Hindlimb muscle (tissue), 1 donor: Measurements from ENCODE around the gene ZNF462. TPM values are rescaled to one million over a fixed set of nuclear protein-coding genes. Genes with fewer than 3 reads are reported as not detected.

ENCODE experiments used
- DNase-seq: peaks from one replicate; pipeline ENCODE4 v3.0.0-alpha.2; 2013
- polyA plus RNA-seq: library from polyadenylated mRNA; unstranded; fragments of 120-200 nt; gene quantifications from one replicate; pipeline ENCODE4 v1.2.1, GENCODE V29; 2013; ENCODE audit not compliant: insufficient read length

The ZNF462 gene
- polyA plus RNA-seq, 1 donor: 10.5 TPM

DNA sequence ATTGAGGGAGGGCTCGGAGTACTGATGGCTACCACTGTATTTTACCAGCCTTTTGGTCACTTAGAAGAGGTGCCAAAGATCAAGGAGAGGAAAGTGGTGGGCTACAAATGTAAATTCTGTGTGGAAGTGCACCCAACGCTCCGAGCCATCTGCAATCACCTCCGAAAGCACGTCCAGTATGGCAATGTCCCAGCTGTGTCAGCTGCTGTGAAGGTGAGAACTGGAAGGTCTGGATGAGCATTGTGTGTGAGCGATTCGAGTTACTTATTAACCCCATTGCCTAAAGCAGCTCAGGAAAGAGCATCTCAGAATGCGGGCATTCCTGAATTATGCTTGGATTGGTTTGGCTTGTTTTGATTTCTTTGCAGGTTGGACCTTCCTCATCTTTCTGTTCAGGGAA is 67.5 kb downstream of the ZNF462 start:
- no peak for DNase-seq

DNA sequence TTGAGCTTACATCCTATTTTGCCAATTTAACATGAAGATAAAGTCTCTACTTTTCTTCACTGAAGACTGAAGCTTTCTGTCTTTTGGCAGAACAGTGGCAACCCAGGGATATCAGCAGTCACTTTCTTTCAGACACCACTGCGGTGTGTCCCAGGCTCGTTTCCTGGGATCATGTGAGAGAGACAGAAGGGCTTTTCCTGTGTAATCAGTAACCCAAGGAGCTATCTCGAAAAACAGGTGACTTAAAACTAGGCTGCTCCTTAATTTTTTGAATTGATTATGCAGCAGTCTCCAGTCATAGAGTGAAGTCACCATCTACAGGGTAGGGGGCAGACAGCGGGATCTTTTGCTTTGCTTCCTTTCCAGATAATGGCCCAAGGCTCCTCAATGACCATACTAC is 68.5 kb downstream of the ZNF462 start:
- no peak for DNase-seq

DNA sequence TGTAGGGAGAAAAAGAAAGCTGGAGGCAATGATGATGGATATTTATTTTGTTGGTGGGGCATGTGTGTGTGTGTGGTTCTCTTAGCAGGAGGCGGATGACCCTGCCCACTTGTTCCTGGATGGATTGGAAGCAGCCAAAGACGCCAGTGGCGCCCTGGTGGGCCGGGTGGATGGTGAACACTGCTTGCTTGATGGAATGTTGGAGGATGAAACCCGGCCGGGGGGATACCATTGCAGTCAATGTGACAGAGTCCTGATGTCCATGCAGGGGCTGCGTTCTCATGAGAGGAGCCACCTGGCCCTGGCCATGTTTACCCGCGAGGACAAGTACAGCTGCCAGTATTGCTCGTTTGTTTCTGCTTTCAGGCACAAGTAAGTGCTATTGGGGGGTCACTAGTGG is 69.2 kb downstream of the ZNF462 start:
- DNase-seq: no peak

DNA sequence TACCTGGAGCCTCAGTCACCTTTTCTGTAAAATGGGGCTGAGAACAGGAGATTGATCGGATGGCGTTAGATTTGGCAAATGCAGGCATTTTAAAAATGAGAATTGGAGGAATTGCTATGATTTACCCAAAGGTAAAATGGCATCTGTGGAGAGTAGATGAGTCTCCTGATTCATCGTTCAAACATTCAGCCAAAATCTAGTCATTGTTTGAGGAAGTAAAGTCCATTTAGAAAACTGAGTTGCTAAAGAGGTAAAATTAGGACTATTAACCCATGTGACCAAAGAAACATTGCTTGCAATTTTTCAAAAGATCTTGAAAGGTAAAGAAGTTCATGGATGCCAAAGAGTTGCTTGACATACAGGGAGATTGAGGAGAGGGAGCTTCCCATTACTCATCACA is 69.7 kb downstream of the ZNF462 start:
- no peak for DNase-seq

DNA sequence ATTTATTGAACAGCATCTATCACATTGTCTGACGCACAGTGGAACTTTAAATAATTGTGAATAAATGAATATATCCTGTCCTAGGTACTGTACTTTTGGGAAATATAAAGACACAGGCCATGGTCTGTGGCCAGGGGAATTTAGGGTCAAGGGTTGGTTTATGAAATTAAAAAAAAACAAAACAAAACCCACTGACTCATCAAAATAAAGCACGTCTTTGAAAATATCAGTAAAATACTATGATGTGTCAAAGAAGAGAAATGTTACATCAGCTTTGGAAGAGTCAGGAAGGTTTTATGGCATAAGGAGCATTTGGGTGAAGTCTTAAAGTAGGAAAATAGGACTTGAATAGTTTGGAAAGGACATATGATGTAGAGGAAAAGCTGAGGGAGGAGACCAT is 70.5 kb downstream of the ZNF462 start:
- no peak for DNase-seq

DNA sequence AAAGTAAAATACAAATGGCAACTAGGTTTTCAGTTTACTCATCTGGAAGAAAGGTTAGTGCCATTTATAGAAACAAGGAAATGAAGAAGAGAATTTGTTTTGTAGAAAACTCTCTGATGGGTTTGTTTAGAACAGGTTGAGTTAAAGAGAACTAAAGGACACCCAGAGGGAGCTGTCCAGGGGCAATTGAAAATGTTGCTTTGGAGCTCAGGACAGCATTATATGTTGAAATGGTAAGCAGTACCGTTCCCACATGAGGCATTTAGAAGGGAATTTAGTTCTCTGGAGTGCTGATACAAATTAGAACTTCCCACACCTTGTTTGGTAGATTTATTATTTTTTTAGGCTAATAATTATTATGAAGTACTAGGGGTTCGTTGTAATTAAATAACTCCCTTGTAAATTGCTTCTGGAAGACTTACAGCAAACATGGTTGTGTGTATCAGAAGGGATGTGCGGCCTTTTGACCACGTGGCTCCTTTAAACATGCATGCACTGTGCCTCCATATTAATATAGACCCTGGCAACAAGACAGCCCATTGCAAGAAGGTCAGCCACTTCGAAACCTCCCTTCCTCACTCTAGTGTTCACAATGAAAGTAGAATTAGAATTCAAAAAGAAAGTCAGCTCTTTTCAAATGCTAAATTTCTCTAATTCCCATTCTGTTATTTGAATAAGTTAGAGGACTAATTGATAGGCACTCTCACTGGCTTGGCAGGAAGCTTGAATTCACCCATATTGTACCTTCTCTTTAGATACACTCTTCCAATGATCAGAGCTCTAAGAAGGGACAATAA is 71.7 kb downstream of the ZNF462 start:
- DNase-seq: no peak

DNA sequence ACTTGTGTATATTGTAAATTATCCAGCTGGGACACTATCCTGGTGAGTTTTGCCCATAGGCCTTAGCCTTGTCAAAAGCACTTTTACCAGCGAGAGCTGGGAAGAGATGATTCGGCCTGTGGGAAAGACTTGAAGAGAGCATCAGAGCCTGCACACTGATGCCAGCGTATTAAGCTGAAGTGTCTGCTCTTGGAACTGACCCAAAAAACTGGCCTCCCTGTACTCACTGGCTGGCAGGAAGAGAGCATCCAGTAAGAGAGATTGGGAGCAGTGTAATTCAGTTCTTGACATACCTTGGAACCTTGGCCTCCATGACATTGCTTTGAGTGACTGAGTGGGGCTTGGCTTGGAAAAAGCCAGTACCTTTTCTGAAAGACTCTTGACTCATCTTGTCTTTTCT is 73.7 kb downstream of the ZNF462 start:
- no peak for DNase-seq

DNA sequence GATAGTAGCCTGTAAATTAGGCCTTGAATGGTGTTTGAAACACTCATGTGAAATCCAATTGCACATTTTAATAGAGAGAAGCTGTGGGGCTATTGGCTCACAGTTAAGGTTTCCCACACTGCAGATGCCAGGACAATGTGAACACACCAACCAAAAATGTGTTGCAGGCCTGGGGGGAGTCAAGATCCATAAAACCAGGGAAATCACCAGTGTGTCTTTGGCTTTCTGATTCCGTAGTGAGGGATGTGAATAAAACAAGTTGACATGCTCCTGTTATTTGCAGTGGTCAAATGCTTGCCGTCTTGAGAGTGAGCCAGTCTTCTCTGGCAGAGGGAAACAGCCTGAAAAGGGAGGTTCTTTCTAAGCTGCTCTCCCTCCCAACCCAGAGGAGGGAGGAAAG is 79.0 kb downstream of the ZNF462 start:
- peak; percentile 26 for DNase-seq

DNA sequence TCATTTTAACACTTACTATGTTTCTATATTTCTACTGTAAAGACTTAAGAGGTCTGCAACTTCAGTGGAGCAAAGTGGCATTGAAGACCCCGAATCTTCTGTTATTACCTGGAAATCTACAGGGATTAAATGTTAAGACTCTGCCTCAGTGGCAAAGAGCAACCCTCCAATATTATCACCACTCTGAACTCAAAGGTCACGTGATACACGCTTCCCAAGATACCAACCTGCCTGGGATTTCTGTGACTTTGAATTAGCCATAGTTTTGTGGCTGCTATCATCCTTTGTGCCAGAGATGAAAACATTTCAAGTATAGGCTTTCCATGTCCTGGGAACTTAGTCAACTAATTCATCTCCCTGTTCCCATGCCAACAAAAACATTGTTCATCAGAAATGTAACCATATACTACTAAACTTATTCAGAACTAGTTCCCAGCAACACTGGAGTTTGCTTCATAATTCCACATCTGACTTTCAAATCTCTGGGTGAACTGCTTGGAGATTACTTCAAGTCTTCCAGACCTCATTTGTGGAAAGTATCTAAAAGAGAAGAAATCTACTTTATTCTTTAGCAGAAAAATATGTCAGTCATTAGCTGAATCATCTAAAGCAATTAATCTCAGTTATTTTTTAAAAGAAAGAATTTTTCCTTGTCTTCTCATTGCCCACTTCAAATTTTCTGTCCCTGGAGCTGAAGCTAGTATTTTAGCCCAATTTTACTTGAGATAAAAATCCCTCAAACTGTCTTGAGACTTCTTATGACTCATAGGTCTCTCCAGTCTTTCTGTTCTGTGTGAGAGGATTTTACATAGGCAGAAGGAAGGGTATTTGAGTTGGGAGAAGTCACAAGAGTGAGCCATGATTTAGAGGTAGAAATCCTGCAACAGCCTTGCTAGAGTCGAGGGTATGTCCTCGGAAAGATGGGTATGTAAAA is 83.0 kb downstream of the ZNF462 start:
- DNase-seq: peak; percentile 28

DNA sequence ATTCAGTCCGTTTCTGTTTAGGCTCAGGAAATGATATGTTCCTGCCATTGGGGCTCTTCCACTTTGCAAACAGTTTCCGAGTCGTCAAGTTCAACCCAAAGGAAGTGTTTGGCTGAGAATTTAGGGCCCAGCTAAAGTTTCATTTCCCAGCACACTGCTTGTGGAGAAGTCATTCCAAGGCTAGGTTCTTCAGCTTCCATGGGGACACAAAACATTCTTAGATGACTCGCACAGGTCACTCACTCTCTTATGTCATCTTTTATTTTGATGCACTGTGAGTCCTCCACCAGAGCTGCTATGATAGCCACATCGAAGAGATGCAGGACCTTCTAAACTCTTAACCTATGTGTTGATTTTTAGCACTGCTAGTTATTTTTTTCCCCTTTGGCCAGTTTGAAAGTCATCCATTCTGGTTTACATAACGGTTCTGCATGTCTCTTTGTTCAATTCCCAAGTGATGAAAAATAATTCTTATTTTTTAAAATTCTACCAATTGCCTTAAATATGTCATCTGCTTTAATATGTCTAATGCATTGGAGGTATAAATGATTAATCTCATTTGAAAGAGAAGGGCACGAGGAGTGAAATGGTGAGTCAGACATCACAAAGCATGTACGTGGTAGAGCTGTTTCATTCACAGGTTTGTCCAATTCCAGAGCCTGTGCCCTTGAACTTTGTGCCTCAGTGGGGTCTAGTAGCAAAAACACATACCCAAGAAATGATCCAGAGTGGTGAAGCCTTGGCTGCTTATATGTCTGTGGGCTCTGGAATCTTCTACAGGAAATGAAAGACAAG is 84.3 kb downstream of the ZNF462 start:
- DNase-seq: no peak

DNA sequence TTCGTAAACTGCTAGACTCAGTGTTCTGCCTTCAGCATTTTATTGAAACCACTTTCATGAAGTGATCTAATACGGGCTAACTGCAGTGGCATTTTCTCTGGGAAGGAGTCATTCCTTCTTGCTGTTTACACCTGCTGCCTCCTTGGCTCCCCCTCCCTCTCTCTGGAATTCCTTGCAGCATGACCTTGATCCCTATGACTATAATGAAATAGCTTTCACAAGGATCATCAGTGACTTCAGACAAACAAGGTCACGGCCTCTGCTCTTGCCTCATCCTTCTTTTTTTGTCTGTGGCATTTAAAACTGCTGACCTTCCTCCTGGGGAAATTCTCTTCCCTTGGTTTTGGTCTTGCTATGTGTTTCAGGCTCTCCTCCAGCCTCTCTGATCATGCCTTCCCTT is 90.2 kb downstream of the ZNF462 start:
- DNase-seq: no peak

DNA sequence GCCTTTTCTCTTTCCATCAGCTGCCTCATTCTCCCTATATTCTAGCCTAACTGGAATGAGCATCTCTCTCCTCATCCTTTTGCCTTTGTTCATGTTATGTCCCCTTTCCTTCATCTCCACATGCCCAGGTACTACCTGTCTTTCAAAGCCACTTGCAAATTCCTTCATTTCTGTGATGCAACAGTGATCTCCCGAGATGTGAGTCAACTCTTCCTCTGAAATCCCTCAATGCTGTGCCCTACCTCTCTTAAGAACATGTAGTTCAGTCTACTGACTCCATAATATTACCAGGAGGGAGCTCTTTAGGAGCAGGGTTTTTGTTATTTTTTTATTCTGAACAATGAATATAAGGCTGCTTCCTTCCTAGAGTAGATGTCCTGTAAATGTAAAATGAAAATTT is 91.6 kb downstream of the ZNF462 start:
- DNase-seq: no peak

DNA sequence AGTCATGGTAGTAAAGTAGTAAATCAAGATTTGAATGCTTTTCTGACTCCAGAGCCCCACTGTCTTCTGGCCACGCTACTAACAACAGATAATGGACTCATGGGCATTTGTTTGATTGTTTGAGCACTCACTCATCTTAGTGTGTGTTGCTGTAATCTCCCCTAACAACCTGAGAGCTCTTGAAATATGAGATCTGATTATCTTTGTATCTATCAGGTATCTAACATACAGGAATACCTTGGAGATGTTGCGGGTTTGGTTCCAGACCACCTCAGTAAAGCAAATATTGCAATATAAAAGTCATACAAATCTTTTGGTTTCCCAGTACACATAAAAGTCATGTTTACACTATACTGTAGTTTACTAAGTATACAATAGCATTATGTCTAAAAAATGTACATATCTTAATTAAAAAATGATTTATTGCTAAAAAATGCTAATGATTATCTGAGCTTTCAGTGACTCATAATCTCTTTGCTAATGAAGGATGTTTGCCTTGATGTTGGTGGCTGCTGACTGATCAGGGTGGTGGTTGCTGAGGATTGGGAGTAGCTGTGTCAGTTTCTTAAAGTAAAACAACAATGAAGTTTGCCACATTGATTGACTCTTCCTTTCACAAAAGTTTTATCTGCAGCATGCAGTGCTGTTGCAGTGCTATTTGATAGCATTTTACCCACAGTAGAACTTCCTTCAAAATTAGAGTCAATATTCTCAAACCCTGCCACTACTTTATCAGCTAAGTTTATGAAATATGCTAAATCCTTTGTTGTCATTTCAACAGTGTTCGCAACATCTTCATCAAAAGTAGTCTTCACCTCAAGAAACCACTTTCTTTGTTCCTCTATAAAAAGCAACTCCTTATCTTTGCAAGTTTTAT is 92.2 kb downstream of the ZNF462 start:
- no peak for DNase-seq

DNA sequence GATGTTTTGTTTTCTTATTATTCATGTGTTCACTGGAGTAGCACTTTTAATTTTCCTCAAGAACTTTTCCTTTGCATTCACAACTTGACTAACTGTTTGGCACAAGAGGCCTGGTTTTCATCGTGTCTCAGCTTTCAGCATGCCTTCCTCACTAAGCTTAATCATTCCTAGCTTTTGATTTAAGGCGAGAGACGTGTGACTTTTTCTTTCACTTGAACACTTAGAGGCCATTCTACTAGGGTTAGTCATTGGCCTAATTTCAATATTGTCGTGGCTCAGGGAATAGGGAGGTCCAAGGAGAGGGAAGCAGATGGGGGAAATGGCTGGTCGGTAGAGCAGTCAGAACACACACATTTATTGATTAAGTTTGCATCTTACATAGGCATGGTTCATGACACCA is 94.0 kb downstream of the ZNF462 start:
- no peak for DNase-seq

DNA sequence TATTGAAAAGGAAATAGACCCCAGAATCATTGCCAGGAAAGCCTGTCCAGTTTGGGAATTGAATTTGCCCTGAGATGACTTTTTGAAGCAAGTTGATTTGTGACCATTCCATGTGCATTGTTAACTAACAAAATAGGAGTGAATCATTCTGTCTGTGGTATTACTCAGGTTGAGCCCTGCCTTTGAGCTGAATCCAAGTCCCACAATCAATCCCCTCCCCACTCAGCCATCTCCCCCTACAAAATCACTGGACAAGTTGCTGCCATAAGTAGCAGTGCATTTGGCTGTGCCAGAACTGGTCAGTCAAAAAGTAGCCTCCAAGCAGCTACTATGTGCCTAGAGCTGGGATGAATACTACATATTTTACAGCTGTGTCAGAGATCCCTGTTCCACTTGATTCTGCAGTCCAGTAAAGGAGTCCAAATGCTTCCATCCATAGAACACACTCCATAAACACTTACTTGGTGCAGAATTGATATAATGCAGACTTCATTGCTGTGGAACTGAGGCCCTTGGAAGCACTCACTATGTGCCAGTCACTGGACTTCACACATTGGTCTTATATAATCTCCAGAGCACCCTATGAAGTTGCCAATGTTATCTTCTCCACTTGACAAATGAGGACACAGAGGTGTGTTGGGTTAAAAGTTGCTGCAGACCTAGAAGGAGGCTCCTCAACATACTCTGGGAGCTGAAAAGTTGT is 96.1 kb downstream of the ZNF462 start:
- no peak for DNase-seq

DNA sequence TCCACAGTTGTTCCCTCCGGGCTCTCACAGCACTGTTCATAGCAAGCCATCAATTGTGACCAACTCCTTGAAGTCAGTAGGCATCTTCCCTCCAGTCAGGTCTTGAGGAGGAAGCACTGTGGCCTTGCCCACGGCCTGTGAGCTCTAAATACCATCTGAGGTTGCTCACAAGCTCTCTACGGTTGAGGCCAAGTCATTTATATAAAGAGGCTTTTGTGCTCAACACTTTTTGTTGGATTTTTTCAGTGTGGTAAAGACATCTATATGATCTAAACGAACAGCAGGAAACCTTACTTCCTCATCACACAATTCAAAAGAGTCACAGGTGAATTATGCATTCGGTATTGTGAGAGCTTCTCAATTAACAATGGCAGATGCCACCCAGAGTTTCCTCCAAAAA is 97.3 kb downstream of the ZNF462 start:
- no peak for DNase-seq

DNA sequence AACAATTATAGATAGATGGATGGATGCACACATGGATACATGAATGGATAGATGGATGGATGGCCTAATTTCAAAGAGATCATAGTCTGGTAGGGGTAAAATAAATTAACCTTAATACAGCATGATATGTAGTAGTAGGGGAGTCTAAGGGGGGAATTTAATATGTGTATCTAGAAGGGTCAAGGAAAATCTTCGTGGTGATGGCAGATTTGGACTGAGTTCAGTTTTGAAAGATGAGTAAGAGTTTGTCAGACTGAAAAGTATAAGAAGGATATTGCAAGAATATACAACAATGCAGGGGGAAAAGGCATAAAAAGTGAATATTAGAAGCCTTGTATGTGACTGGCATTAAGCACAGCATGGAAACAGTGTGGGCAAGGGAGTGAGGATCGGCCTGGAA is 98.7 kb downstream of the ZNF462 start:
- no peak for DNase-seq

DNA sequence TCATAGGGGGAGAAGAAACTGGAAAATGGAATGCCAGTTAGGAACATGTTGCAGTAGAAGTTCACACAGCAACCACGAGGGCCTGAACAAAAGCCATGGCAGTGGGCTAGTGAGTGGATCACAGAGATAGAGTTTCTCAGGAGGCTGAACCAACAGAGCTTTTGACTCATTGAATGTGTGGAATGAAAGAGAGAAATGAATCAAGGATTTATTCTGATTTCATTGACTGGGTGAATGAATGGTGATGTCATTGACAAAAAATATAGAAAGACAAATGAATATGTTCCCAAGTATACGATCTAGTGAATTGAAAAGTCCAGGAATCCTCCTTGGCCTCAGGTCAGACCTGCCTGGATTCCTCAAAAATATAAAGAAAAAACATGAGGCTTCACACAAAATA is 99.2 kb downstream of the ZNF462 start:
- no peak for DNase-seq

DNA sequence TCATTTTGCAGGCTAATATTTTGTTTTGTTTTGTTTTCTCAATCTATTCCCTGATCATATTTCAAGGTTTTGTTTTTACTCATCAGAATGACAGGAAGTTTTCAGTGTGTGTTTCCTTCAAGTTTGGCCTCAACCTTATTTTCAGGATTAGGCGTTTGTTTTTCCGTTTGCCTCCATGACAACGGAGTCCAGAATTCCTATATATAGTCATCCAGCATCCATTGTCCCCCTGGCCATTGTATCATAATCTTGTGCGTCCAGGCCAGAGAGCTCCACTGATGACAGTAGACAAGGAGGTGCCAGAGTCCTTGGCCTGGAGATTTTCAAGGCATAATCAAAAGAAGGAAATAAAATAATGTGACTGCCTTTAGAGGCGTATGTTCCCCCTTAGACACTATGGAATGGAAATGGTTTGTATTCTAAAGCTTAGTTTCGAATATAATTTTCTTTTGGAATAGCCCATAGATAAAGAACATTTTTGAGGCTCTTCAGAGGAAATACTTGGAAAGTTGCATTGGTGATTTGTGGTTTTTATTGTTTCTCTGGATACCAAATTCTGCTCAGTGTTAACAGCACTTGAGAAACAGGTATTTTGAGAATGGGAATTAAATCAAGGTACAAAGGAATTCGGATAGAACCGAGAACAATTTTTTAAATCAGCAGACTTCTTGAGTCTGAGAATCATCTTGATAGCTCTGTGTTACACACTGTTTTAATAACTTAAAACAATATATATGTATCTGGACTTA is 99.8 kb downstream of the ZNF462 start:
- peak; percentile 74 for DNase-seq

DNA sequence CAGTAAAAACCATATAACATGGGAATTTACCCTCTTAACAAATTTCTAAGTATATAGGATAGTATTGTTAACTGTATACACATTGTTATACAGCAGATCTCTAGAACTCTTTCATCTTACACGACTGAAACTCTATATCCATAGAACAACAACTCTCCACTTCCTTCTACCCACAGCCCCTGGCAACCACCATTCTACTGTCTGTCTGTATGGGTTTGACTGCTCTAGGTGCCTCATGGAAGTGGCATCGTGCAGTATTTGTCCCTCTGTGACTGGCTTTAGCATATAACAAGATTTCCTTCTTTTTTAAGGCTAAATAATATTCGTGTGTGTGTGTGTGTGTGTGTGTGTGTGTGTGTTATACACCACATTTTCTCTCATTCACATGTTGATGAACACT is 100.7 kb downstream of the ZNF462 start:
- DNase-seq: no peak

DNA sequence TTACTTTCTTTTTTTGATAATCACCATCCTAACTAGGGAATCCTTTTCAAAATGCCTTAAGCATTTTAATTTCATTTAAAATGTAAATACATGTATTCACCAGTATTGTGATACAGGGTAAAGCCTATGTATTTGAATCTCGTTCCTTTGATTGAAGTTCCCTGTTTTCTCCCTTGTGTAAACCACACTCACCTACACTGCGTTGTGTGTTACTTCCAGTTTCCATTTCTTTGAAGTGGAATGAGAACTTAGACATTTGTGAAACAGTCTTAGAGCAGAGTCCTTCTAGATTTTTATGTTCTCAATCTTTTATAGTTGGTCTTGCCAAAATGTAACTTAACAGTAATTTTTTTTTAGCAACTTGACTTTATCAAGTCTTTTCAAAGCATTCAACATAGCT is 101.4 kb downstream of the ZNF462 start:
- no peak for DNase-seq
